LNCAP (cell line): ENCODE measurements around the gene PRKCA.

Experiments
- TF ChIP-seq, protein P1 (sequence below): fragments of 450-650 bp; IDR thresholded peaks from 2 replicates; pipeline ENCODE4 v1.5.1; 2017; ENCODE audit warnings: mild to moderate bottlenecking

PRKCA gene

GRCh38 chr17:66859353-66859752, 556.9 kb downstream of the PRKCA start:
- TF ChIP-seq, protein P1, sequence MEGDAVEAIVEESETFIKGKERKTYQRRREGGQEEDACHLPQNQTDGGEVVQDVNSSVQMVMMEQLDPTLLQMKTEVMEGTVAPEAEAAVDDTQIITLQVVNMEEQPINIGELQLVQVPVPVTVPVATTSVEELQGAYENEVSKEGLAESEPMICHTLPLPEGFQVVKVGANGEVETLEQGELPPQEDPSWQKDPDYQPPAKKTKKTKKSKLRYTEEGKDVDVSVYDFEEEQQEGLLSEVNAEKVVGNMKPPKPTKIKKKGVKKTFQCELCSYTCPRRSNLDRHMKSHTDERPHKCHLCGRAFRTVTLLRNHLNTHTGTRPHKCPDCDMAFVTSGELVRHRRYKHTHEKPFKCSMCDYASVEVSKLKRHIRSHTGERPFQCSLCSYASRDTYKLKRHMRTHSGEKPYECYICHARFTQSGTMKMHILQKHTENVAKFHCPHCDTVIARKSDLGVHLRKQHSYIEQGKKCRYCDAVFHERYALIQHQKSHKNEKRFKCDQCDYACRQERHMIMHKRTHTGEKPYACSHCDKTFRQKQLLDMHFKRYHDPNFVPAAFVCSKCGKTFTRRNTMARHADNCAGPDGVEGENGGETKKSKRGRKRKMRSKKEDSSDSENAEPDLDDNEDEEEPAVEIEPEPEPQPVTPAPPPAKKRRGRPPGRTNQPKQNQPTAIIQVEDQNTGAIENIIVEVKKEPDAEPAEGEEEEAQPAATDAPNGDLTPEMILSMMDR = no peak

DNA sequence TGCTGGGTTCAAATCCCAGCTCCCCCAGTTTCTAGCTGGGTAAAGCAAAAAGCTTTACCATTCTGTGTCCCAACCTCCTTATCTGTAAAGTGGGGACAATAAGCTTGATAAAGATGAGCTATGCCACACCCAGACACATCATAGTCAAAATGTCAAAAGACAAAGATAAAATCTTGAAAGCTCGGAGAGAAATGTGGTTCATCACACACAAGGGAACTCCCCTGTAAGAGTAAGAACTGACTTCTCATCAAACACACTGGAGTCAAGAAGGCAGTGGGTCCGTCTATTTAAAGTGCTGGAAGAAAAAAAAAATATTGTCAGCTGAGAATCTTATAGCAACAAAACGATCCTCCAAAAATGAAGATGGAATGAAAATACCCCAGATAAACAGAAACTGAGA, 557.8 kb downstream of the PRKCA start:
- TF ChIP-seq, protein P1 = no peak
